Activated CD8-positive, alpha-beta T cell treated with anti-CD3 and anti-CD28 coated beads, Interleukin-2, amount 10 ng/mL, durations not matched to agents 7 days and 5 days (primary cell): ENCODE results near the gene GPHN. TPM values are rescaled to one million over a fixed set of nuclear protein-coding genes. Genes with fewer than 3 reads are reported as not detected.

ENCODE experiments used
- ATAC-seq: fragments of 150-1000 bp; cut with Tn5 transposase; one replicate; pipeline ENCODE4 v1.10.0; 2021; ENCODE audit warnings: moderate library complexity
- CTCF ChIA-PET: fragments of 350-600 bp; sonication (Branson Sonifier 250); formaldehyde crosslinking; loops from one replicate; lab custom pipeline; 2021; ENCODE audit warnings: antibody characterized with exemption; lab: Charles Lee
- POLR2A ChIA-PET: fragments of 350-600 bp; sonication (Branson Sonifier 250); formaldehyde crosslinking; loops from one replicate; lab custom pipeline; 2021; ENCODE audit warnings: antibody characterized with exemption; lab: Charles Lee
- DNase-seq: peaks from one replicate; pipeline ENCODE4 v3.0.0-alpha.2; 2020
- H3K27ac Mint-ChIP-seq: one replicate; pipeline ENCODE4 v1.8.0; 2021; ENCODE audit warnings: mild to moderate bottlenecking, mixed read lengths
- H3K27me3 Mint-ChIP-seq: one replicate; pipeline ENCODE4 v1.8.0; 2021; ENCODE audit warnings: low read depth, mixed read lengths
- H3K36me3 Mint-ChIP-seq: one replicate; pipeline ENCODE4 v1.8.0; 2021; ENCODE audit warnings: low read depth, mixed read lengths
- H3K4me1 Mint-ChIP-seq: one replicate; pipeline ENCODE4 v1.8.0; 2021; ENCODE audit warnings: low read depth, mixed read lengths
- H3K4me3 Mint-ChIP-seq: one replicate; pipeline ENCODE4 v1.8.0; 2021; ENCODE audit warnings: mild to moderate bottlenecking, mixed read lengths
- H3K9me3 Mint-ChIP-seq: one replicate; pipeline ENCODE4 v1.8.0; 2022; ENCODE audit warnings: mixed read lengths; ENCODE audit not compliant: insufficient read depth
- total RNA-seq, 2 experiments: library from RNA; stranded (reverse); gene quantifications; one replicate each; pipeline ENCODE4 v1.2.3, GENCODE V29; 2021

GPHN gene
- total RNA-seq, 2 experiments from 2014 or later = 14.4 to 15.9 TPM

DNA sequence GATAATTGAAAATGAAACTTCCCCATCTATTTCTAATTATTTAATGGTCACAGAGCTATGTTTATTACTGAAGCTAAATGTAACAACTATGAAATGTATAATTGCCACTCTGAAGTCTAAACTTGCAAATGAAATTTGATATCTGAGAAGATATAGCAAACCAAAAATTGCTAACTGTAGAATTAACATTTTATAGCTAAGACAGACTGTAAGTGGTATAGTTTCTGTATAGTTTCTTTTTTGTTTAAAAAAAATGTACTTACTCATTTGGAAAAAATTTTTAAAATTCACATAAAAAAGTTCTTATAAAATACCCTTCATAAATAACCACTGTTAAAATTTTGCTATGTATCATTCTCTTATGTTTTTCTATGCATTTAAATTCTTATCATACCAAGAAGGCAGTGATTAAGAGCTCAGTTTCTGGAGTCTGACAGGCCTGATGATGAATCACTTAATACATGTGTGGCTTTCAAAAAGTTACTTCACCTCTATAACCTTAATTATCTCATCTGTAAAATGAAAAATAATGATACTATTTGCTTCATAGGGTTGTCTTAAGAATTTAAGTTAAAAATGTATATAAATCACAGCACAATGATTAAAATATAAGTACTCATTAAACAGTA is 466.6 kb downstream of the GPHN start:
- Mint-ChIP-seq H3K4me3 (no peak overlapping the region), H3K27ac (no peak overlapping the region), H3K4me1 (no peaks in the 10 kb centered on the region), H3K36me3 (peaks cover 2% of the 10 kb centered on the region), H3K27me3 (no peaks in the 10 kb centered on the region), H3K9me3 (no peaks in the 10 kb centered on the region)
- ChIA-PET CTCF (no interaction called here), POLR2A (interaction anchor here (0.7 kb wide), 1 partner anchor 14 kb away, joined by 3 read pairs; no protein-coding TSS in a partner anchor)
- no peak for DNase-seq
- no peak for ATAC-seq

DNA sequence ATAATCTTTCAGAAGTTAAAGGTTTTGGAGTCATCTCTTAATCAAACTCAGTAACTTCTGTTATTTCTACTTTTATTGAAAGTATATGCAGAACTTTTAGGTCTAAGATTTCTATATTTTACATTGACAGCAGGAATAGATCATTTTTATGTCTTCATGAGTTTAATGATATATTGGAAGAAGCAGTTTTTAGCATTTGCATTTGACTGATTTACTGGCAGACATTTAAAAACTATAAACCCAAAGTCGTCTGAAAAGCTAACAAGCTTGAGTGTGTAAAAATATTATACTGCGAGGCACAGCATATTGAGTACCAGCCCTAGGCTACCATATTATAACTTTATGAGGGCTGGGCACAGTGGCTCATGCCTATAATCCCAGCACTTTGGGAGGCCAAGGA is 467.3 kb downstream of the GPHN start:
- ChIA-PET POLR2A (interaction anchor here (0.7 kb wide), 1 partner anchor 15 kb away, joined by 3 read pairs; no protein-coding TSS in a partner anchor), CTCF (no interaction called here)
- Mint-ChIP-seq H3K9me3 (no peaks in the 10 kb centered on the region), H3K27ac (no peak overlapping the region), H3K27me3 (no peaks in the 10 kb centered on the region), H3K4me3 (no peak overlapping the region), H3K4me1 (no peaks in the 10 kb centered on the region), H3K36me3 (peaks cover 2% of the 10 kb centered on the region)
- ATAC-seq (no peak), DNase-seq (no peak)

DNA sequence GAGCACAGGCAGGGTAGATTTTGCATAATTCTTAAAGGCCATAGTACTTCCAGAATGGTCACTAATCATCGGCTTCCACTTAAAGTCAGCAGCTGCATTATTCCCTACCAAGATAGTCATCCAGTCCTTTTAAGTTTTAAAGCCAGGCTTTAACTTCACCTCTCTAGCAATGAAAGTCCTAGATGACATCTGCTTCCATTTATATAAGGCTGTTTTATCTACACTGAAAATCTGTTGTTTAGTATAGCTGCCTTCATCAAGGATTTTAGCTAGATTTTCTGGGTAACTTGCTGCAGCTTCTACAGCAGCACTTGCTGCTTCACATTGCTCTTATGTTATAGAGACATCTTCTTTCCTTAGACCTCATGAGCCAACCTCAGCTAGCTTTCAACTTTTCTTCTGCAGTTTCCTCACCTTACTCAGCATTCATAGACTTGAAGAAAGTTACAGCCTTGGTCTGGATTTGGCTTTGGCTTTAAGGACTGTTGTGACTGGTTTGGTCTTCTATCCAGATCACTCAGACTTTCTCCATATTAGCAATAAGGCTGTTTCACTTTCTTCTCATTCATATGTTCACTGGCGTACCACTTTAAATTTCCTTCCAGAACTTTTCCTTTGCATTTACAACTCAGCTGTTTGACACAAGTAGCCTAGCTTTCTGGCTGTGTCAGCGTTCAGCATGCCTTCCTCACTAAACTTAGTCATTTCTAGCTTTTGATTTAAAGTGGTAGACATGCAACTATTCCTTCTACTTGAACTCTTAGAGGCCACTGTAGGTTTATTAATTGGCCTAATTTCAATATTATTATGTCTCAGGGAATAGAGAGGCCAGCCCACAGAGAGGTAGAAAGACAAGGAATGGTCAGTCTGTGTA is 471.4 kb downstream of the GPHN start:
- ATAC-seq (no peak), DNase-seq (no peak)
- ChIA-PET CTCF (no interaction called here), POLR2A (no interaction called here)
- Mint-ChIP-seq H3K36me3 (no peaks in the 10 kb centered on the region), H3K4me1 (no peaks in the 10 kb centered on the region), H3K27ac (no peak overlapping the region), H3K4me3 (no peak overlapping the region), H3K27me3 (no peaks in the 10 kb centered on the region), H3K9me3 (no peaks in the 10 kb centered on the region)

DNA sequence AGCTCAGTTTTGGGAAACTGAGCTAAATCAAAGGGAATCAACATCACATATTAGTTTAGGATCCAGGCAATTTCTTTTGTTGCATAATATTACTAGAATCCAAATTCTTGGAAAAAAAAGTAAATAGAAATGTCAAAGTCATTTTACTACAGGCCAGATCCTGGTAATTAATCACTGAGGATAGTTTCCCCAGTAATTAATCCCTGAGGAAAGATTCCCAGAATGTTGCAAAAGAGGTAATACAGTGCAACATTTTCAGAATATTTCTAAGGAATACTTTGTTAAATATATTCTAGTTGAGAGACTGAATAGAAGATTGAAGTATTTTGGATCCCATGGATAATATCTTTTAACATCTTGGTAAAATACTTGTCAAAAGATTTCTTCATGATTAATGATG is 474.3 kb downstream of the GPHN start:
- CTCF ChIA-PET = no interaction called here
- Mint-ChIP-seq H3K4me3 (no peak overlapping the region), H3K27me3 (no peaks in the 10 kb centered on the region), H3K36me3 (no peaks in the 10 kb centered on the region), H3K27ac (no peak overlapping the region), H3K9me3 (no peaks in the 10 kb centered on the region), H3K4me1 (no peaks in the 10 kb centered on the region)
- no peak for ATAC-seq
- POLR2A ChIA-PET = no interaction called here
- no peak for DNase-seq

DNA sequence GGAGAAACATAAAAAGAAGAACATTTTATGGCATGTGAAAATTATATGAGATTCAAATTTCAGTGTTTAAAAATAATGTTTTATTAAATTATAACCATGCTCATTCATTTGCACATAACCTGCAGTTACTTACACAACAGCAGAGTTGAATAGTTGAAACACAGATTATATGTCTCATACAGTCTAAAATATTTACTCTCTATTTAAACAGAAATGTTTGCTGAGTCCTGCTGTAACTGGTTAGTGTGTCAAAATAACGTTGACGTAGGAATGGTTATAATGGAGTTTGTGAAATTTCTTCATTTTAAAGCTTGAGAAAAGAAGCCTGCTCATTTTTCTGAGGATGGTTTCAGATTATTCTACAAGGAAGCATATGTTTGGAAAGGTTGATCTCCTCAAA is 484.8 kb downstream of the GPHN start:
- Mint-ChIP-seq H3K4me3 (no peak overlapping the region), H3K27ac (no peak overlapping the region), H3K27me3 (no peaks in the 10 kb centered on the region), H3K9me3 (no peaks in the 10 kb centered on the region), H3K4me1 (peaks cover 4% of the 10 kb centered on the region), H3K36me3 (no peaks in the 10 kb centered on the region)
- ATAC-seq = no peak
- POLR2A ChIA-PET = no interaction called here
- CTCF ChIA-PET = no interaction called here
- no peak for DNase-seq

DNA sequence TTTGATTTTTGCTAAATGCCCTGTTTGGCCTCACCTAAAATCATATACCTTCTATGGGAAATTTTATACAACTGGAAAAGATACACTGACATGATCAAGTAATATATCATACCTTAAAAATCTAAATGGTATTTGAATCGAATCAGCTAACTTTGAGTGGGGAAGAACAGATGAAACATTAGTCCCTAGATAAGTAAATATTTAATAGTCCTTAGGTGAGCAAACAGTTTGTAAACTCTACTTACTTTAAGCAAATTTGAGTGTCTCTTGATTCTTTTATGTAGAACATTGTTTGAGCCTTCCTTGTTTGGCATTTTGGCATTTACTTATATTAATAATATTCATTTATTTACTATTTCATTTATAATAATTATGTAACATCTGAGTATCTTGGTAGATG is 485.6 kb downstream of the GPHN start:
- DNase-seq = no peak
- ATAC-seq = no peak
- peaks cover 8% of the 10 kb centered on the region for H3K4me1 Mint-ChIP-seq
- H3K27me3 Mint-ChIP-seq = no peaks in the 10 kb centered on the region
- POLR2A ChIA-PET = no interaction called here
- CTCF ChIA-PET = no interaction called here
- no peaks in the 10 kb centered on the region for H3K9me3 Mint-ChIP-seq
- H3K27ac Mint-ChIP-seq = no peak overlapping the region
- H3K36me3 Mint-ChIP-seq = no peaks in the 10 kb centered on the region
- H3K4me3 Mint-ChIP-seq = no peak overlapping the region

DNA sequence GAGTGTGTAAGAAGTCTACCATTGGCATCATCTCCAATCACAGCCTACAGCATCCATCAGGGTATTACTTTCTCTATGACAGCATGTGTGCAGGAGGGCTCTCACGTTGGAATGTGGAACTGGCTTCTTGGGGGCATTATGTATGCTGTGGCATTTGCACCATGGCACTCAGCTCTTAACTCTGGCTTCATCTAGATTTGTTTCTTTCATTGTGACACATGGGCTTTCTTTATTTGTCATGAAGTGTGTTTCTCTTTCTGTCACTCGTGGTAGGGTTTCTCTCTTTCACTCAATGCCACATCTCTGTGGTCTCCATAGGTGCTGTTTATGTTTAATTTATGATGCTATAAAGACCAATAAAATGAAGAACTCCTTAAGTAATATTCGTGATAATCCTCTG is 490.1 kb downstream of the GPHN start:
- POLR2A ChIA-PET = no interaction called here
- peaks cover 9% of the 10 kb centered on the region for H3K4me1 Mint-ChIP-seq
- no peaks in the 10 kb centered on the region for H3K36me3 Mint-ChIP-seq
- no peak overlapping the region for H3K4me3 Mint-ChIP-seq
- no peak overlapping the region for H3K27ac Mint-ChIP-seq
- no peaks in the 10 kb centered on the region for H3K9me3 Mint-ChIP-seq
- H3K27me3 Mint-ChIP-seq = no peaks in the 10 kb centered on the region
- DNase-seq = no peak
- no peak for ATAC-seq
- CTCF ChIA-PET = no interaction called here

DNA sequence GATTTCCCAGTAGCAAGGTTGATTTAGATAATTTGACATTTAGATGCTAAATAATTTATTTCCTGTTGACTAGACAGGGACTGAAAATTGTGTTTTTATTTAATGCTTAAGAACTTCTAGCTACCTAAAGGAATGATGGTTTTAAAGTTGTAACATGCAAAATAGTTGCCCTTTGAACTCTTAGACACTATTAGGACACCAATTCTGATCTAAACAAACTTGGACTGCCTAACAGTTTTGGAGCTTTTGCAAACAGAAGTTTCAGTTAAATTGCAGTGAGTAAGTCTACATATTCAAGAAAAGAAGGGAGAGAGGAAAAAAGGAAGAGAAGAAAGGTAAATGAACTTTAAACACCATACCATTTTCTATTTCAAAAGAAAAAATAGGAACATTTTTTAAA is 492.0 kb downstream of the GPHN start:
- no peaks in the 10 kb centered on the region for H3K27me3 Mint-ChIP-seq
- H3K36me3 Mint-ChIP-seq = no peaks in the 10 kb centered on the region
- no peak for ATAC-seq
- DNase-seq = no peak
- H3K4me1 Mint-ChIP-seq = peaks cover 9% of the 10 kb centered on the region
- POLR2A ChIA-PET = no interaction called here
- no peak overlapping the region for H3K4me3 Mint-ChIP-seq
- H3K9me3 Mint-ChIP-seq = no peaks in the 10 kb centered on the region
- CTCF ChIA-PET = no interaction called here
- no peak overlapping the region for H3K27ac Mint-ChIP-seq

DNA sequence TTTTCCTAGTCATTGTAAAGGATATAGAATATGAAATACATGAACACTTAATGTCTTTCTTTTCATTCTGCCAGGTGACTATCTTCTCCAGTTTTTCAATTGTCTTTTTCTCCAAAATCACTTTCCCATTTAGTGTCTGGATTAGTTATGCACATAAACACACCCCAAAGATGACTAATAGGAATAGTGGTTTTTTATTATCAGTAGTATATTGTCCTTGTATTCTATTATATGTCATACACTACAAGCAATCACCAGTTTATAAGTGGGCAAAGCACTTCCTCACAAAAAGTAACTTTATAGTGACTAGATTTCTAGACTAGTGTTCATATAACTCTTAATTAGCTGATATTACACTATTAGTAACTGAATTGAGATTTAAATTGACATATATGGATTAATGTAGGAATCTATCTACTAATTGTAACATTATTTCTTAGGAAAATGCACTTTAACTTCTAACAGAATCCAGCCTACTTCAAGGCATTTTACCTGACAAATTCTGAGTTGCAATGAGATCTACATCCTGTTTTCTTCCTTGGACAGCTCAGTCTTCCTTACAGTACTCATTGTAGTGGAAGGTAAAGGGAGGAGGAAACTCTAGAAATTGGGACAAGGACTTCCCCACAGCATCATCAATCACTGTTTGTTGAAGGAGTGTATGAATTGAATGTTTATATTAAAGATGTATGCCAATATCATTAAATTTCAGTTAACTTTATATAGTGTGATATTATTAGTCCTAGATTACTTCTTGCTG is 495.2 kb downstream of the GPHN start:
- POLR2A ChIA-PET = no interaction called here
- Mint-ChIP-seq H3K4me1 (peaks cover 1% of the 10 kb centered on the region), H3K36me3 (no peaks in the 10 kb centered on the region), H3K9me3 (no peaks in the 10 kb centered on the region), H3K4me3 (no peak overlapping the region), H3K27ac (no peak overlapping the region), H3K27me3 (no peaks in the 10 kb centered on the region)
- no peak for DNase-seq
- CTCF ChIA-PET = no interaction called here
- no peak for ATAC-seq

DNA sequence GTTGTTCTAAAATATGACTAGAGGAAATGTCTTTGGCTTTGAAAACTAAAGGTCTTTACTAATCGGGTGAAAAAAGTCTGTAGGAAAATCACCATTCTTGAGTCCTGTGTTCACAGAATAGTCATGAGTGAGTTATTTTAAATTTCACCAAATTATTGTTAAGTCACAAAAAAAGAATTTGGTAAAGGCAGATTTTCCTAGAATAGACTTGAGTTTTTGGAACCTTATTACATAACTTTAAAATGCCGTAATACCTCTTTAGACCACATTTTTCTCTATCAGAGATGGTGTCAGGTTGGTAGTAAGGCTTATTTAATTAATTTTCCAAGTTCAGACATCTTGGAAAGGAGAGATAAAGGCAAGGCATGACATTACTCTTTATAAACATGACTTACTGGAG is 496.6 kb downstream of the GPHN start:
- Mint-ChIP-seq H3K36me3 (no peaks in the 10 kb centered on the region), H3K4me3 (no peak overlapping the region), H3K27ac (no peak overlapping the region), H3K27me3 (no peaks in the 10 kb centered on the region), H3K9me3 (no peaks in the 10 kb centered on the region), H3K4me1 (peaks cover 1% of the 10 kb centered on the region)
- ATAC-seq = no peak
- DNase-seq = no peak
- ChIA-PET CTCF (no interaction called here), POLR2A (no interaction called here)

DNA sequence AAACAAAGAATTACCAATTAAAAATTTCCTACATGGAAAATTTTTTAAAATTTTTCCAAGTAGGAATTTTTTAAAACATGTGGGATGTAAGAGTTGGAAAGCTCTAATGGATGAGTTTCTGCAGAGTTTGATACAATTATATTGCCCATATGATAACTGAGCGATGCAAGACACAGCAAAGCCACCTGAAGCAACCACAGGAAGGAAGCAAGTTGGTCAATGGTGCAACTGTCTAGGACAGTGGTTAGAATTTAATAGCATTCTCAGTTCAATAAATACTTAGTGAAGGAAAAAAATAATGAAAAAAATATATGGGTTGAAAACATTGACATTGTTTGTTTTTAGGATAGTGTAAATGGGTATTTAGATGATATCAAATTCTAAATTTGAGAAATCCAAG is 502.7 kb downstream of the GPHN start:
- H3K4me1 Mint-ChIP-seq = peaks cover 2% of the 10 kb centered on the region
- H3K4me3 Mint-ChIP-seq = no peak overlapping the region
- H3K27ac Mint-ChIP-seq = no peak overlapping the region
- ATAC-seq = no peak
- no peaks in the 10 kb centered on the region for H3K36me3 Mint-ChIP-seq
- H3K9me3 Mint-ChIP-seq = no peaks in the 10 kb centered on the region
- CTCF ChIA-PET = no interaction called here
- H3K27me3 Mint-ChIP-seq = no peaks in the 10 kb centered on the region
- POLR2A ChIA-PET = no interaction called here
- no peak for DNase-seq

DNA sequence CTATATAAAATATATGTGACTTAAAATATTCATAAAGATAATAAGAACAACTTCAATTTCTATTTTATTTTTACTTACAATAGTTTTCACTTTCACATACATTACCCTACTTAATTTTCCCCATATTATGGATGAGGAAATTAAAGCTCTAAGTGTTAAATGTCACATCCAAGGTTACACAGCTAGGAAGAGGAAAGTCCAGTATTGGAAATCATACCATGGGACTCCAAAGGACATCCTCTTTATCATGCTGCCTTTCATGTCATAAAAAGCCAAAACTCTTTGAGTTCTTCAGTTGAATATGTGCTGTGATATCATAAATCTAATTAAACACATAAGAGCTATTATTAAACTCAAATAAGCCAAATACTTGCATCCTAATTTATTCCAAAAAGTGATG is 508.9 kb downstream of the GPHN start:
- no peaks in the 10 kb centered on the region for H3K27me3 Mint-ChIP-seq

More for the DNA sequence above, 508.9 kb downstream of the GPHN start:
- ChIA-PET CTCF (no interaction called here), POLR2A (no interaction called here)
- H3K36me3 Mint-ChIP-seq = no peaks in the 10 kb centered on the region
- DNase-seq (no peak), ATAC-seq (no peak)
- H3K27ac Mint-ChIP-seq = no peak overlapping the region
- H3K4me3 Mint-ChIP-seq = no peak overlapping the region
- H3K9me3 Mint-ChIP-seq = no peaks in the 10 kb centered on the region
- H3K4me1 Mint-ChIP-seq = peaks cover 5% of the 10 kb centered on the region
